COLO829 (cell line): ENCODE data around the gene ASCC1.
"Not testable (repeated sequence)": the region's sequence is repeated elsewhere in the genome, so short reads cannot be mapped to it uniquely, and the experiment has no call there.

Source experiments
- DNase-seq: peaks from one replicate; pipeline ENCODE4 v3.0.0; 2012; ENCODE audit warnings: low spot score

Gene ASCC1

DNA sequence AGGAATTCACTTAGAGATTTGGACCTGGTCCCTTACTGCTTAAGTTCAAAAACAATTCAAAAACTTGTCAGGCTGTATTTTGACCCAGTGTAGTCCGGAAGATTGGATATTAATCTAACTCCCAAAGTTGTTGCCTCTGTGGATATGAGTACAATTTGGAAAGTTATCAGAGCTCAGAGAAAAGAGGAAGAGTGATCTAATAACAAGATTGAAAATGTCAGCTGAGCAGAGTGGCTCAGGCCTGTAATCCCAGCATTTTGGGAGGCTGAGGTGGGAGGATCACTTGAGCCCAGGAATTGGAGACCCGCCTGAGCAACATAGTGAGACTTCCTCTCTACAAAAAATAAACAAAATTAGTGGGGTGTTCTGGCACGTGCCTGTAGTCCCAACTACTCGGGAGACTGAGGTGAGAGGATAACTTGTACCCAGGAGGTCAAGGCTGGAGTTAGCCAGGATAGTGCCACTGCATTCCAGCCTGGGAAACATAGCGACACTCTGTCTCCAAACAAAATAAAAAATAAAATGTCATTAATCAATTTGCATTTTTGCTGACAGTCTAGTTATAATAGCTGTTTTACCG, 3.2 kb upstream of the ASCC1 start:
- DNase-seq: no peak

DNA sequence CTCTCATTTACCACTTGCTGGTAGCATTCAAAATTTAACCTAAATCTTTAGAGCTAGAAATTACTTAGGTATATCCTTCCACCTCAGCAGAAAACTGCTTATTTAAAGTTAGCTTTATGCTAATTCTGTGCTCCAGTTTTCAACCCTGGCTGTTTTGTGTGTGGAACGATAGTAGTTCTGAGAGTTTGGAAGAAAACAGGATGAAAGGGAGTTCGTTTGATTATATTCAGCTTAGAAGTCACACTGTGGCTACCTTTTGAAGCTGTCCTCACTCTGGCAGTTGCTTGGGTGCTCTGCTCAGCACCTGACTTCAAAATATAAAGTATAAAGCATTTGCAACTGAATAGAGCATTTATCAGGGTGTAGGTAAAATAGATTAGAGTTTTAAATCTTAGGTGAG, 2.6 kb upstream of the ASCC1 start:
- no peak for DNase-seq

DNA sequence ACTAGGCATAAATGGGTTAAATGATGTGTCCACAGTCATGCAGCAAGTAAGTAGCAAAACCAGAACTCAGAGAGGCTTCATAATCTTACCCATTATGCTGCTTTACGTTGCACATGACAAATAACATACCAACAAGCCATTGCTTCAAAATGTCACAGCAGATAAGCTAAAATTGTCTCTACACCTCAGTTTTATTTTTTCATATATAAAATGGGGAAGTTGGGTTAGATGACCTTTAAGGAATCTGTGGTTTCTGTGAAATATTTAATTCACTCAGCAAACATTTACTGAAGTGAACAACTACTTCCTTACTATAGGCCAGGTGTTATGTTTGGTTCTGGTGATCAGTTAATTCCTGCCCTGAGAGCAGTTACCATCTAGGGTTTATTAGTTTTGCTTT, 2.2 kb upstream of the ASCC1 start:
- no peak for DNase-seq

DNA sequence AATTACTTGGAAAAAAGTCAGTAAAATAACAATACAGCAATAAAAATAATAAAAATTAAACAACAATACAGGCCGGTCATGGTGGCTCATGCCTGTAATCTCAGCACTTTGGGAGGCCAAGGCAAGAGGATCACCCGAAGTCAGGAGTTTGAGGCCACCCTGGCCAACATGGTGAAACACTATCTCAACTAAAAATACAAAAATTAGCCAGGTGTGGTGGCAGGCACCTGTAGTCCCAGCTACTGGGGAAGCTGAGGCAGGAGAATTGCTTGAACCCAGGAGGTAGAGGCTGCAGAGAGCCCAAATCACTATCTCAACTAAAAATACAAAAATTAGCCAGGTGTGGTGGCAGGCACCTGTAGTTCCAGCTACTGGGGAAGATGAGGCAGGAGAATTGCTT, 4.2 kb downstream of the ASCC1 start:
- not testable (repeated sequence) for DNase-seq

DNA sequence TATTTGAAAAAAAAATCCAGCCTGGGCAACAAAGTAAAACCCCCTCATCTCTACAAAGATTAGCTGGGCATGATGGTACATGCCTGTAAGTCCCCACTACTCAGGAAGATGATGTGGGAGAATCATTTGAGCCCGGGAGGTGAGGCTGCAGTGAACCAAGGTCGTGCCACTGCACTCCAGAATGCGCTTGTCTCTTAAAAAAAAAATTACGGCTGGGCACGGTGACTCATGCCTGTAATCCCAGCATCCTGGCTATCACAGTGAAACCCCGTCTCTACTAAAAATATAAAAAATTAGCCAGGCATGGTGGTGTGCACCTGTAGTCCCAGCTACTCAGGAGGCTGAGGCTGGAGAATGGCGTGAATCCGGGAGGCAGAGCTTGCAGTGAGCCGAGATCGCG, 4.7 kb downstream of the ASCC1 start:
- DNase-seq: not testable (repeated sequence)

DNA sequence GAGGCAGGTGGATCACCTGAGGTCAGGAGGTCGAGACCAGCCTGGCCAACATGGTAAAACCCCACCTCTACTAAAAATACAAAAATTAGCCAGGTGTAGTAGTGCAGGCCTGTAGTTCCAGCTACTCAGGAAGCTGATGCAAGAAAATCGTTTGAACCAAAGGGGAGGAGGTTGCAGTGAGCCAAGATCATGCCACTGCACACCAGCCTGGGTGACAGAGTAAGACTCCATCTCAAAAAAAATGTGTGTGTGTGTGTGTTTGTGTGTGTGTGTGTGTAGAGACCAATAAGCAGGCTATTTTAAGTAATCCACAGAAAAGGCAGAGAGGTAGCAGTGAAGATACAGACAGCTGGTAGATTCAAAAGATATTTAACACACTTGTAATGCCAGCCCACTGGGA, 7.5 kb downstream of the ASCC1 start:
- DNase-seq: not testable (repeated sequence)

DNA sequence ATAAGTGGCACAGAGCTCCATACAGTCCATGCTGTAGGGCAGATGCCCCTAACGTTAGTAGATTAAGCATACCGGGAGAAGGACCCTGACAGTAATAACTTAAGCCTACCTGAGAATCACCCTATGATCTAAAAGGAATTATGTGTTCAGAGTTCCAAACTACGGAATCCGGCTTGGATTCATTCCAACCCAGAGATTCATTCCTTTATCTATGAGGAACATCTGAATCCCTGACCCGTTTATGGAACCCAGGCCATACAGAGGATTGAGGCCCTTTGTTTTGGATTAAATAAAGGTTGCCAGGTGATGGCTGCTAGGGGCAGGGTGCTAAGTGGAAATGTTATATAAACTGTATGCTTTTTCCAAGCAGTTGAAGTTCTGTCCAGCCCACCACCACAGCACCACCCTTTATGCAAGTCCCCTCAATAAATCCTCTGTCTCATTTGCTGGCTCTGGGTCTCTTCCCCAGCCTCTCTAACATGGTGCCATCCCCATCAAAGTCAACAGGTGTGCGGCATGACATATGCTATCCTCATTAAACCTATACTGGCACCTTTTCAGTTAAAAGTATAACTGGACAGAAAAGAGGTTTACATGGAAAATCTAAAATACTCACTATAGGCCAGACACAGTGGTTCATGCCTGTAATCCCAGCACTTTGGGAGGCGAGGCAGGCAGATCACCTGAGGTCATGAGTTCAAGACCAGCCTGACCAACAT, 9.4 kb downstream of the ASCC1 start:
- DNase-seq: no peak

DNA sequence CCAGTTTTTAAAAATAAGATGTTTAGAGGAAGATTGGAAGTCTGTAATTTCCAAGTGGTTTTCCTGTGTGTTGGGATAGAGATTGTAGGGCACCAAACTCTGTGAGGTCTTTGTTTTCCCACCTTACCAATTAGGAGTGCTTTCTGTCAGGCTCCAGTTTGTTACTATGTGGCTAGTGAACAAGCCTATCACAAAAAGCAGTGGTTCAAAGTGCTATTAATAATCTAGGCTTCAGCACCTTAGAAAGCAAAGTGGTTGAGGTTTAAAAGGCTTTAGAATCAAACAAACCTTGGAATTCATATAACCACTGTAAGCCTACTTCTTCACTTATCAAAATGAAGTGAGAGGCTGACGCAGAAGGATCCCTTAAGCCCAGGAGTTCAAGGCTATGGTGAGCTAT, 11.4 kb downstream of the ASCC1 start:
- DNase-seq: no peak

DNA sequence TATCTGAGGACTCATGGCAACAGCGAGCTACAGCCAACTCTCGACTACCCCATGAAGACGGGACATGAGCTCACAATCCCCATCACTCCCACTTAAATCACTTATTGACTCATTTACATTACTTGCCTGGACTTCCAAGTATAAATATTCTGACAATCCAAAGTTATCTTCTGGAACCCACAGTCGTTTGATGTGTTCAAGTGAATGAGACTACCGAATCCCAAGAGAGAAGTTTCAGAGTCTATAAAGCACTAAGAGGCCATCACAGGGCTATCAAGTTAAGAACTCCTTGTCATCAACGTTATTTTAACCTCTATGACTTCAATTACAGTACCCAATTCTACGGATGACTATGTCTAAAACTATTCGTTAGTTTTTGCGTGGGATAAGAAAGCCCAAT, 11.8 kb downstream of the ASCC1 start:
- DNase-seq: peak; percentile 50

DNA sequence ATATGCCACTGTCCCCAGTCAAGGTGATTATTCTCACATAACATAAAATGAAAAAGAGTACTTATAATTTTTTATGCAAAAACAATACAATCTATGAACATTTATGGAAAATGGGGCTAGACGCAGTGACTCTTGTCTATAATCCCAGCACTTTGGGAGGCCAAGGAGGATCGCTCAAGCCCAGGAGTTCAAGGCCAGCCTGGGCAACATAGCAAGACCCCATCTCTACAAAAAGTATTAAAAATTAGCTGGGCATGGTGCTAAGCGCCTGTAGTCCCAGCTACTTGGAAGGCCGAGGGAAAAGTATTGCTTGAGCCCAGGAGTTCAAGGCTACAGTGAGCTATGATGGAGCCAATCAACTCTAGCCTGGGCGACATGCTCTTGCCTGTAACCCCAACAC, 14.8 kb downstream of the ASCC1 start:
- DNase-seq: no peak

DNA sequence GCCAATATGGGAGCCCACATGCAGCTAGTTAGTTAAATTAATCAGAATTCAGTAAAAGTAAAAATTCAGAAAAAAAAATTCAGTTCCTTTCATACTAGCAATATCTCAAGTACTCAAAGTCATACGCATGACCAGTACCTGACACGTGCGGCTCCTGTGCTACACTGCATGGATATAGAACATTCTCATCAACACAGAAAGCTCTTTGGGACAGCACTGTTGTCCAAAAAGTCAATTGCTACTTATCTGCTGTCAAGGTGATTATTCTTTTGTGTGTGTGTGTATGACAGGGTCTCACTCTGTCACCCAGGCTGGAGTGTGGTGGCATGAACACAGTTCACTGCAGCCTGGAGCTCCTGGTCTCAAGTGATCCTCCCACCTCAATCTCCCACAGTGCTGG, 15.2 kb downstream of the ASCC1 start:
- DNase-seq: no peak

DNA sequence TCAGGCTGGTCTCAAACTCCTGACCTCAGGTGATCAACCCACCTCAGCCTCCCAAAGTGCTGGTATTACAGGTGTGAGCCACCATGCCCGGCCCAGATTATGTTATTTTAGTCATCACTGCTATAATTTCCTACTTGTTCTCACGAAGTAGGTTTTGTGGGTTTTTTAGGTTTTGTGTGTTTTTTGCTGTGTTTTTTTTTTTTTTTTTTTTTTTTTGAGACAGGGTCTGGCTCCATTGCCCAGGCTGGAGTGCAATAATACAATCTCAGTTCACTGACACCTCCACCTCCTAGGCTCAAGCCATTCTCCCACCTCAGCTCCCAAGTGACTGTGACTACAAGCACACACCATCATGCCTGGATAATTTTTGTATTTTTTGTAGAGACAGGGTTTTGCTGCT, 21.1 kb downstream of the ASCC1 start:
- no peak for DNase-seq

DNA sequence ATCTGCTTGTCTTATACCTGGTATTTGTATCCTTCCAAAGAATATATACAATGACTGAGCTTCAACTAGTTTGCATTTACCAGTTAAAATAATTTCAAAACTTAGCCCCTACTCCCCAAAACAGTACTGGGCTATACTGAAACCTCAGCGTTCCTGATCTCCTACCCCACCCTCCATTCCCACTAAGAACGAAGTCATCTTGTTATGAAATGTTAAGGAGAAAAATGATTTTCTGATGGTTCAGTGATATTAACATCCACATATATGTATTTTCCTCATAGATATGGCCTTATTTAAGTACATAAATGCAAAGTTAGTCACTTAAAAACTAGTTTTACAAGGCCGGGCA, 29.1 kb downstream of the ASCC1 start:
- no peak for DNase-seq

DNA sequence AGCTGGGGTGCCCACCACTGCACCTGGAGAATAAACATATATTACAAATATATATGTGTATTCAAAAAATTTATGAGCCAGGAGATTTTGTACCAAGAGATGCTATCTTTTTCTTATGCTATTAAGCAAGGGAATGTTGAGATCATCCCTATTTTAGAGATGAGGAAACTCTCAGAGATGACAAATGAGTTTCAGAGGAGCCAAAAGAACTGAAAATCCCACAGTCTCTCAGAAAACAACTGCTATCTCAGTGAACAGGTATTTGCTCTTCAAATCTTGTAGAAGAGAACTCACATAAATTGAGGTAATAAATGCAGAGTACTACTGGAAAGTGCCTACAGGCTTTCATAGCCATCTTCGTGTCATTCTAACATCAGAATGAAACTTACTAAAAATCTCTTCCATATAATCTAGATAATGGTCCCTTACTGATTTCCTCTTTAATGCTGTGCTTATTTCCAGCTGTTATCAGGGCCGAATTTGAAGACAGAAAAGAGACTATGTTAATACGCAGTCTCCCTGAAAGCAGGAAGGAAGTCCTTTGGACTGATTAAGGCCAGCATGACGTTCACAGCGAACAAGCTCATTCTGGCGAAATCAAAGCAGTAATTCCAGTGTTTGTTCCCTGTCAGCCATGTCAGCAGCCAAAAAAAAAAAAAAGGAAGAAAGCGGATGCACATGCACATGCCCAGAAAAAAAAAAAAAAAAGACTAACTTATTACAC, 29.7 kb downstream of the ASCC1 start:
- DNase-seq: peak; percentile 3

DNA sequence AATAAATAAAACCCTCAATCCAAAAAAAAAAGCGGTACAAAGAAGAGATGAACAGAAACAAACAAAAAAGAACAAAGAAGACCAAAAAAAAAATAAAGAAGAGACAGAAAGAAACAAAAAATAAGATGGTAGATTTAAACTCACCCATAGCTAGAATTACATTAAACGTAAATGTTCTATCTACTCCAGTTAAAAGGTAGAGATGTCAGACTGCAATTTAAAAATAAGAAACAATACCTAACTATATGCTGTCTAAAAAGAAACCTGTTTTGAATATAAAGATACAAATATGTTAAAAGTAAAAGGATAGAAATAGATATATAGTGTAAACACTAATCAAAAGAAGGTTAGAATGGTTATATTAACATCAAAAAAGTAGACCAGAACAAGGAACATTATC, 31.9 kb downstream of the ASCC1 start:
- no peak for DNase-seq

DNA sequence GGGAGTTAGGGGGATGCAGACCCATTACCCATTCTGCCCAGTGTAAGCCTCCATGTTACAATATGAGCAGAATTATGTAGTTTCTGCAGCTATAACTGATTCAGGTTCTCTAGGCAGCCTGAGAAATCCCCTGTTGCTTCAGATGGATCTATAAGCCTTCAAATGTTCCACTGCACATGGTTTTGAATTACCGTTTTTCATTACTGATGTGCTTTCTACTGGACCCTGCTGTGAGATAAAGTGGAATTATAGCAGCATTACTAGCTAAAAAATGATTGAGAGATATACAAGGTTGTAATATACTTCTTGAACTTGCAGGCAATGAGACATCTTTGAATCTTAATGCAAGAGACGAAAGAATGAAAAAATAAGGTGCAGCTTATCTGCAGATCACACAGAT, 38.6 kb downstream of the ASCC1 start:
- DNase-seq: no peak

DNA sequence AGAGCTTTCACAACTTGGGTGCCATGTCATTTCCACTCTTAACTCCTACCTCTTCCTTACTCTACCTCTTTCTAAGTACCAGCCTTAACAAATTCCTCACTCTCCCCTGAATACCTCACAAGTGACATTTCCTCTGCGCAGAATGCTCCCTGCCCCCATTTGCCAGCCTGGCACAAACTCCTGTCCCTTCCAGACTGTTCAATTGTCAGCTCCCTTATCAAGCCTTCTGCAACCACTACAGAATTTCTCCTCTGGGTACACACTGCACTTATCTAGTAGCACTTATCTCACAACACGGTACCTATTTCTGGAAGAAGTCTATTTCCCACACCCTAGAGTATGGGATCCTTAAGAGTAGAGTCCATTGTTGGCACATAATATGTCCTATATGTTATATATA, 39.4 kb downstream of the ASCC1 start:
- no peak for DNase-seq

DNA sequence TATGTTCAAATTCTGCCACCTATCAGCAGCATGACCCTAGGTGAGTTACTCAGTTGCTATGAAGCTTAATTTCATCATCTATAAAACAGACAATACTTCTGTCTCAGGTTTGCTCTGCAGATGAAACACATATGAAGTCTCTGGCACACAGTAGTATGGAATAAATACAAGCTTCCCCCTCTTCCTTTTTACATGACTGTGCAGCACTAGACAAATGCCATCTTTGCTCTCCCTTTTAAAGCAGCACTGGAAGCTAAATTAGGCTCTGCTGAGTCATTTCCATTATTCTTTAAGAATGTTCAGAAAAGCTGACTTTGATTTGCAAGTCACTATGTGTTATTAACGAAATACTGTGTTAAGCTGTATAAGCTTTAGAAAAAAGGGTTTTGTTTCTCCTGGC, 40.9 kb downstream of the ASCC1 start:
- peak; percentile 1 for DNase-seq

DNA sequence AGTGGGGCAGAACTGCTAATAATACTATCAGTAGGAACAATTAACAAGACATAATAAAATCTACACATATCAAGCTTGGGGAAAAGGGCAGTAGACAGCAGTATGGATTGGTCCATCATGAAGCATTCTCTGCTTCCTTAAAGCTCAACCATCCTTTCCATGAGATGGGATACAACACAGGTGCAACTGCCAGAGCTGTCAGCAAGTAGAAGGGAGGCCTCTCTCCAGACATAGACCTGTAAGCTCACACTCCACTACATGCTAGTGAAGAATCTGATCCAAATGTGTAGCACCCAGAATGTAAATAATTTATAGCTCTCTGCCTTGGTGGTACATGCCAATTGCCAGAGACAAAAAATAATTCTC, 41.8 kb downstream of the ASCC1 start:
- no peak for DNase-seq

DNA sequence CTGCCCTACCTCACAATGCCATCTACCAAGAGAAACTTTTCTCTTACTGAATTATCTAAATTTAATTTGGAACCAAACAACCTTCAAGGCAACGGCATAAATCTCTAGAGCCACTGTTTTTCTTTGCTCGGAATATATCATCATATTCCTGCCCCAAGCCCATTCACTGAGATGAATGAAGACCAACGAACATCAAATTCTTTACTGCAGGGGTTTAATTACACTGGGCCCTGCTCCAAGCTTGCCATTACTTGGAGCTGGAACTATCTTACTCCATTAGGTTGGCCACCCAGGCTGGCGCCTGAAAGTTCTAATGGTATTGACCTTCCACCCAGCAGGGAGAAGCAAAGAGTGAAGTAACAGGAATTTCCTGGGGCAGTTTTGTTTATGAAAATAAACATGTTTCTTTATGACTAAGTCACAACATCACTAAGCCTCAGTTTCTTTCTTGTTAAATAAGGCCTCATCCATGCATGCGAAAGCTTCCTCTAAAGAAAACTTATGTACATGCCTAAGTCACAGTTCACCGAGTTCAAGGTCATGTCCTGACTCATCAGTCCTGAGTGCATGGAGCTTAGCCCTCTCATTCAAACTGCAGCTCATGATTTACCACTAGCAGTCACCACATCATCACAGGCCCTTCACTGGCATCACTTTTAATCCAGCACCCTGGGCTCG, 42.3 kb downstream of the ASCC1 start:
- no peak for DNase-seq

DNA sequence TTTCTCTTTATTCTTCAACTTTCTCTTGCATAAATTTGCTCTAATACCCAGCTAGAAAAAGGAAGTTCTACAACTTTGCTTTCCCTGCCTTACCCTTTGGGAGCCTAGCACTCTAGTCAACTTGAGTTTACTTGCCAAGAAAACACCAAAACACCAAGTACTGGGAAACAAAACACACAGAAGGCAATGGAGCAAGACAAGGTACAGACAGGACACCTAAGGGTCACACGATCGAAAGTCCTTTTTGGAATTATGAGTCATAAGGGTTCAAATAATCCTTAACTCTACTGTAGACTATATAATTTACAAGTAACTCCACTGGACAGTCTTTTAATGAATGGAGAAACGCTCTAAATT, 42.8 kb downstream of the ASCC1 start:
- DNase-seq: no peak

DNA sequence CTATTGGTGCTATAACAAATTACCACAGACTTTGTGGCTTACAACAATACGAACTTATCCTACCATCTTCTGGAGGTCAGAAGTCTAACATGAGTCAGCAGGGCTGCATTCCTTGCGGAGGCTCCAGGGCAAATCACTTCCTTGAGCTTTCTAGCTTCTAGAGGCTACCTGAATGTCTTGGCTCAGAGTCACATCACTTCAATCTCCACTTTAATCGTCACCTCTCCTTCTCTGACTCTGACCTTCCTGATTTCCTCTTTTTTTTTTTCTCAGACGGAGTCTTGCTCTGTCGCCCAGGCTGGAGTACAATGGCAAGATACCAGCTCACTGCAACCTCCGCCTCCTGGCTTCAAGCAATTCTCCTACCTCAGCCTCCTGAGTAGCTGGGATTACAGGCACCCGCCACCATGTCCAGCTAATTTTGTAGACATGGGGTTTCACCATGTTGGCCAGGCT, 44.9 kb downstream of the ASCC1 start:
- peak; percentile 25 for DNase-seq

DNA sequence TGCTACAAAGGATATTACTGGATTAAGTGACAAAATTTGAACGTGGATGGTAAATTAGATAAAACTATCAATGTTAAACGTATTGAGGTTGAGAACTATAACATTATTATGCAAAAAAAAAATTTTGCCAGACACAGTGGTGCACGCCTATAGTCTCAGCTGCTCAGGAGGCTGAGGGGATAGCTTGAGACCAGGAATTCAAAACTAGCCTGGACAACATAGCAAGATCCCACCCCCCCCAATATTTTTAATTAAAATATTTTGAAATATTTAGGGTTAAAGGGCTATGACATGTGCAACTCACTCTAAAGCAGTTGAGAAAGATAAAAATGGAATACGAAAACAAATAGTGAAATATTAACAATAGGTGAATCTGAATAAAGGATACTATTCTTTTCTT, 45.3 kb downstream of the ASCC1 start:
- DNase-seq: no peak
